ENCODE results near the gene ARHGEF4. TPM values are rescaled to one million over a fixed set of nuclear protein-coding genes. Genes with fewer than 3 reads are reported as not detected.
"Not testable (repeated sequence)": the region's sequence is repeated elsewhere in the genome, so short reads cannot be mapped to it uniquely, and the experiment has no call there.

ARHGEF4 gene
- total RNA-seq, 1 experiment from 2014 or later, result 4.0 TPM

DNA sequence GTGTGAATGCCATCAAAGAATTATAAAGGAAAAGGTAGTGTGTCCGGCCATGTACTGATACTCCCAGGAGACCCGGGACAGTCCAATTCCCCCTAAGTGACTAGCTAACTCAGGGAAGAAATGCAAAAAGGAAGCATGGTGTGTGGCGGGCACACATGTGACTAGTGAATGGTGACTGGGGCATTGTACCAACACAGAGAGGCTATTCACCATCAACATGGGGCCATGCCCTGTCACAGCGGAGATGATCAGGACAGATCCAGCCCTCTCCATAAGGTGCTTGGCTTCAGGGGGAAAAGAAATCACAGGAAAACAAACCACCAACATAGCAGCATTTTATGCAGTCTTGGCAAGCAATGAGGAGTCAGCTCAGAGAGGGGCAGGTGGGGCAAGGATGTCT lies 222.2 kb downstream of the ARHGEF4 start:
- DNase-seq (ENCODE audit: low read depth, low spot score), result peak; percentile 84
- in situ Hi-C loops (cut with HindIII; ENCODE audit: low pct_unique_long_range_greater_than_20kb, low sequenced_read_pairs), result no loop called here

DNA sequence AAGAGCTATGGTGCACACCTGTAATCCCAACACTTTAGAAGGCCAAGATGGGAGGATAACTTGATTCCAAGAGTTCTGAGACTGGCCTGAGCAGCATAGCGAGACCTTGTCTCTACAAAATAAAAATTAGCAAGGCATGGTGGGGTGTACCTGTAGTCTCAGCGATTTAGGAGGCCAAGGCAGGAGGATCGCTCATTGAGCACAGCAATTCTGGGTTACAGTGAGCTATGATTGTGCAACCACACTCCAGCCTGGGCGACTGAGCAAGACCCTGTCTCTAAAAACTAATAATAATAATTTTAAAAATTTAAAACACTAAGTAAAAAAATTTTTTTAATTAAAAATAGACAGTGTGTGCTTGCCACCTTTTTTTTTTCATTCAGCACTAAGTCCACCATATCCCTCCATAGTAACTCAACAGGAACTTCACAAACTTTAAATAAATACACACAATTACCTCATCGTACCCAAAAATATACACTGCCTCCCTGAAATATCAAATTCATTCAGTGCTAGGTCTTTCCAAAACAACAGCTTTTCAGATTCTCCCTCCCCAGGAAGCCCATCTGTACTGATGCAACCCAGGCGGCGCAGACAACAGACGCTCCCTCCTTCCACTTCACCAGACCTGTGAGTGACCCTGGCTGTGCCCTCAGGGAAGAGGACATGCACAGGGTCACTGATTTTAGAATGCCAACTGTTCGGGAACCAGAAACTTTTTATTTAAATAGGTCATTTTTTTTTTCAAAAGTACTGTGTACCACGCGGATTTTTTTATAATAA lies 227.0 kb downstream of the ARHGEF4 start:
- in situ Hi-C loops (cut with HindIII; ENCODE audit: low pct_unique_long_range_greater_than_20kb, low sequenced_read_pairs), result no loop called here
- no peak for DNase-seq (ENCODE audit: low read depth, low spot score)

DNA sequence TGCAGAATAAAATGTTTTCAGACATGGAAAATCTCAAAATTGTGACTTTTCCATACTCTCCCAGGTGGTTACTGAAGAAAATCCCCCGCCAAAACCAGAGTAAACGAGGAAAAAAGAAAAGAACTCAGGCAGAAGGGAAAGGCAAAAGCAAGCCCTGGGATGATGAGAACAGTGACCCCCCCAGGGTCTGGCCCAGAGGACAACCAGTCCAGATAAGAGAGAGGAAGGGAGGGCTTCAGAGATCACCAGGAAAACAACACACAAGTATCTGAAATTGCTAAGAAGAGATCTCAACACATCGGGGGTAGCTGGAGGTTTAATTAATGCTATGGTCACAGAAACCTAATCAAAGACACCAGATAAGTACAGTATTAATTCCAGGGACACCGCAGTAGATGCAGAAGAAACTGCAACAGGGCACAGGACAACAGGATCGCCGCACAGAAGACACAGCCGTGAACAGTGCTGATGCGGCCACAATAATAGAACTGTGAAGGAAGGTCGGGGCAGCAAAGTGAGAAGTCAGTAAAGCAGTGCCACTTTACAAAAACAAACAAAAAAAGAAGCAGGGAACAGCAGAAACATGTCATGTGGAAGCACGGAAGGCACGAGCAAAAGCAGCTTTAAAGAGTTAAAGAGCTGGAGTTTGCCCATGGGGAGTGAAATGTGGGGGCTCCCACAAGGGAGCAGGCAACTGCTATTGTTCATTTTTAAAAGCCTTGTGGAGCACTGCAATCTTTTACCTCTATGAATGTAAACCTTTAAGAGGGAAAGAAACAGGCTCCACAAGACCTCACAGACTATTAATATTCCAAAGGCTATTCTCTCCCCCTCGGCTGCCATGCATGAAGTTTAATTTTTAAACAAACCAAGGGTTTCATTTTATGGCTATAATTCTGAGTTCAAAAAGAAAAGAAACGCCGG lies 228.1 kb downstream of the ARHGEF4 start:
- in situ Hi-C loops (cut with HindIII; ENCODE audit: low pct_unique_long_range_greater_than_20kb, low sequenced_read_pairs), result no loop called here
- DNase-seq (ENCODE audit: low read depth, low spot score), result no peak

DNA sequence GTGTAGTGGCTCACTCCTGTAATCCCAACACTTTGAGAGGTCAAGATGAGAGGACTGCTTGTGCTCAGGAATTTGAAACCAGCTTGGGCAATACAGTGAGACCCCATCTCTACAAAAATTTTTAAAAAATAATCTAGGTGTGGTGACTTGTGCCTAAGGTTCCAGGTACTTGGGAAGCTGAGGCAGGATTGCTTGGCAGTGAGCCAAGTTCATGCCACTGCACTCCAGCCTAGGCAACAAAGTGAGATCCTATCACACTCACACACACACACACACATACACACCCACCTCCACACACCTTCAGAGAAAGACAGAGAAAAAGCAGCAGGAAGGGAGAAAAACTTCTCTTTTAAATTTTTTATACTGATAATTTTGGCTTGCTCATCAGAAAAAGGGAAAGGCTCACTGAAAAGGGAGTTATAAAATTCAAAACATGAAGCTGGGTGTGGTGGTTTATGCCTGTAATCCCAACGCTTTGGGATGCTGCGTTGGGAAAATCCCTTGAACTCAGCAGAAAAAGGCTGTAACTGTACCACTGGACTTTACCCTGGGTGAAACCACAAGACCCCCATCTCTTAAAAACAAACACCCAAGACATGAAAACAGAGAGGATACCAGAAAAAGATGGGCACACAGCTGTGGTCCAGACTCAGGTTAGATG lies 230.9 kb downstream of the ARHGEF4 start:
- in situ Hi-C loops (cut with HindIII; ENCODE audit: low pct_unique_long_range_greater_than_20kb, low sequenced_read_pairs), result no loop called here
- no peak for DNase-seq (ENCODE audit: low read depth, low spot score)

DNA sequence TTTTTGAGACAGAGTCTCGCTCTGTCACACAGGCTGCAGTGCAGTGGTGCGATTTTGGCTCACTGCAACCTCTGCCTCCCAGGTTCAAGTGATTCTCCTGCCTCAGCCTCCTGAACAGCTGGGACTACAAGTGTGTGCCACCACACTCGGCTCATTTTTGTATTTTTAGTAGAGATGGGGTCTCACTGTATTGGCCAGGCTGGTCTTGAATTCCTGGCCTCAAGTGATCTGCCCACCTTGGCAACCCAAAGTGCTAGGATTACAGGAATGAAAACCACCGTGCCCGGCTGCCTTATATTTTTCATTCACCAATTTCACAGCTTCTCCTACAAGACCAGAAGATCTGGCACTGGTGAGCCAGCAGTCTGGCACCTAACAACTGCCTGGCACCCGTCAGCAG lies 231.5 kb downstream of the ARHGEF4 start:
- DNase-seq (ENCODE audit: low read depth, low spot score); in situ Hi-C loops (cut with HindIII; ENCODE audit: low pct_unique_long_range_greater_than_20kb, low sequenced_read_pairs): not testable (repeated sequence)

DNA sequence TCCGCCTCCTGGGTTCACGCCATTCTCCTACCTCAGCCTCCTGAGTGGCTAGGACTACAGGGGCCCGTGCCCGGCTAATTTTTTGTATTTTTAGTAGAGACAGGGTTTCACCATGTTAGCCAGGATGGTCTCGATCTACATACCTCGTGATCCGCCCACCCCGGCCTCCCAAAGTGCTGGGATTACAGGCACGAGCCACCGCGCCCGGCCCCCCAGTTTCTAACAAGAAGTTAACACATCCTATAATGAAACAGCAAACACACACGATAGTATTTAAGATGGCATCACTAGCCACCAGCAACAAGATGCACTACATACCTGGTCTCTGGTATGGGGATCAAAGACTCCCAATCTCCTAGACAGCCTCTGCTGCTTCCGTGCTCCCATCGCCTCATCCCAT lies 238.9 kb downstream of the ARHGEF4 start:
- in situ Hi-C loops (cut with HindIII; ENCODE audit: low pct_unique_long_range_greater_than_20kb, low sequenced_read_pairs); DNase-seq (ENCODE audit: low read depth, low spot score): not testable (repeated sequence)

DNA sequence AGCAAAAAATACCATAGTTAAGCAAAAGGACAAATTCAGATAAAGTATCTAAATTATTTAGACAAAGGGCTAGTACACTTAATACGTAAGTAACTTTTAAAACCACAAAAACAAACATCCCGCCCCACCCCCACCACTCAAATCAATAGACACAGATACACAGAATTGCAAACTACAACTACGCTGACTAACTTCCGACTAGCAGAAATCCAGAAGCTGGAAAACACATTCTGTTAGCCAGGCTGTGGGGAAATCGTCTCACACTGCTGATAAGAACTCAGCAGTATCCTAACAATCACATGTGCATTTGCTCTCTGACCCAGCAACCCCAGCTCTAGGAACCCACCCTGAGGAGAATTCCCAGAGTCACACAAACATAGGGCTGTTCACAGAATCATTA lies 240.0 kb downstream of the ARHGEF4 start:
- in situ Hi-C loops (cut with HindIII; ENCODE audit: low pct_unique_long_range_greater_than_20kb, low sequenced_read_pairs), result no loop called here
- DNase-seq (ENCODE audit: low read depth, low spot score), result no peak

DNA sequence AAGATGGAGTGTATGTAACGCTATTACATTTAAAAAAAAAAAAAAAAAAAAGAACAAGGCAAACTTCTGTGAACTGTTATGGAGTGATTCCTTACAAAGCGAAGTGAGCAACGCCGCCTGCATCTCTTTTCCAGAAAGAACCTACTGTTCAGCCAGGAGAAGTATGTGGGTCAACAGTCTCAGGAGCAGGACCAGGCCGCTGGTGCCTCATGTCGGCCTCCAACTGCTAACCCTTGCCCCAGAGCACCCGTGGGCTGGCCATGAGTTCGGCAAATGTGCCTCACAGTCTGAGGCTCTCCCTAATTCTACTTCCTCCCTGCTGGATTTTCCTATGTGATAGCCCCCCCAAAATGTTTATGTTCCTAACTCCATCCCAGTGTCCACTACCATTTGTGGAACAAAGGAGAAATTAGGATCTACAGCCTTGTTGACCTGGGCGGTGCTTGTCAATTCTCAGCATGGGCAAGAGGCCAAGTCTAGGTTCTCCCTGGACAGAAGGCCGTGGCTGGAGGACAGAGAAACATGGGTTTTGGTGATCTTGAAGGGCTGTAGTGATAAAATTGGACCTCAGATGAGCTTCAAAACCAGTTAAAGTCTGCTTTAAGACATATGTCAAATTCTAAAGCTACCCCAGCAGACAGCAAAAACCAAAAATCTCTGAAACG lies 240.6 kb downstream of the ARHGEF4 start:
- in situ Hi-C loops (cut with HindIII; ENCODE audit: low pct_unique_long_range_greater_than_20kb, low sequenced_read_pairs), result no loop called here
- no peak for DNase-seq (ENCODE audit: low read depth, low spot score)

DNA sequence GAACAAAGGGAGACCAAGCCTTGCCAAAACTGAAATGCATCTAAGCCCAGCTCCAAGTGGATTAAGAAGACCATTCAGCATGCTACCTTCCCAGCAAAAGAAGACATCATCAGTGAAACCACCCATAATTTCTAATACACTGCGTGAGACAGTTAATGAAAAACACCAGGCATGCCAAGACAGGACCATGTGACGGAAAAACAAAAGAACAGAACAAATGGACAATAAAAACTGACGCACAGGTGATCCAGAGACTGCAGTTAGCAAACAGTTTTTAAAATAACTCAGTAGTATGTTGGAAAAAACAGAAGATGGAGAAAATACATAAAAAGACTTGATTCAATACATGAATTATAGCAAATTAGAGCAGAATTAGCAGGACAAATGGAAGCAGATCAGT lies 241.3 kb downstream of the ARHGEF4 start:
- in situ Hi-C loops (cut with HindIII; ENCODE audit: low pct_unique_long_range_greater_than_20kb, low sequenced_read_pairs), result no loop called here
- DNase-seq (ENCODE audit: low read depth, low spot score), result no peak

DNA sequence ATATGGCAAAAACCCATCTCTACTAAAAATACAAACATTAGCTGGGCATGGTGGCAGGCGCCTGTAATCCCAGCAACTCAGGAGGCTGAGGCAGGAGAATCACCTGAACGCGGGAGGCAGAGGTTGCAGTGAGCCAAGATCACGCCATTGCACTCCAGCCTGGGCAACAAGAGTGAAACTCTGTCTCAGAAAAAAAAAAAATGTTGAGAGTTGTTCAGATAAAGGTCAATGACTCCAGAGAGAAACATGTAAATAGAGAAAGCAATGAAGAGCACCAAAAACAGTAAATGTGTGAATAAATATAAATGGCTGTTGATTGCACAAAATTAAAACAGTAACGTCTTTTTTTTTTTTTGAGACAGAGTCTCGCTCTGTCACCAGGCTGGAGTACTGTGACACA lies 243.2 kb downstream of the ARHGEF4 start:
- in situ Hi-C loops (cut with HindIII; ENCODE audit: low pct_unique_long_range_greater_than_20kb, low sequenced_read_pairs); DNase-seq (ENCODE audit: low read depth, low spot score): not testable (repeated sequence)

DNA sequence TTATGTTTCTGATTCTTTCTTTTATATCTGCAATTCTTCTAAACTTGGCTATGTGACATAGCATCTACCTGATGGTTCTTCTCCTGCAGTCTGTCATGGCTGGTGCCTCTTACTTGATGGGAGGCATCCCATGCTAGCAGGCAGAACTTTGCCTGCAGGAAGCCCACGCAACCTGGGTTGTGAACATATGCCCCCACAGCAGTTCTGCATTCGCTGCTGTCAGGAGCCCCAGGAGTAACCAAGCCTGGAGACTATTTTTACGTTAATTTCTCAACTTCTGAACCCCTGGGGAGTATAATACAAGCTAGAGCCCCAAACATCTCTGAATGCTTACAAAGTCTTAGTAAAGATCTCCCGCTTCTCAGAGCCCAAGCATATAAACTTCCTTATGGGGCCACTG lies 244.5 kb downstream of the ARHGEF4 start:
- in situ Hi-C loops (cut with HindIII; ENCODE audit: low pct_unique_long_range_greater_than_20kb, low sequenced_read_pairs), result no loop called here

DNA sequence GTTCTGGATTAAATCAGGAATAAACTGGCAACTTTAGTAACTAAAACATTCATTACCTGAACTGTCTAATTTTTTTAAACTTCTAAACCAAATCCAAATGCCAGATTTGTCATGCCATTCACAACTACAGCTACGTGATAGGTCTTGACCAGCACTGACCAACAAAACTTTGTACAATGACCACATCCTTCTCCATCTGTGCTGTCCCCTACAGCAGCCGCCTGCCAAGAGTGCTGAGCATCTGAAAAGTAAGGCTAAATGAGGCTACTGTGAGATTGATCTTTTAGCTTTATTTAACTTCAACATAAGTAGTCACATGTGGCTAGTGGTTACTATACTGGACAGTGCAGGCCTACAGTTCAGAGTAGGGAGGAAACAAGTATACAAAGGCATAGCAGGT lies 248.9 kb downstream of the ARHGEF4 start:
- in situ Hi-C loops (cut with HindIII; ENCODE audit: low pct_unique_long_range_greater_than_20kb, low sequenced_read_pairs), result no loop called here
- peak; percentile 8 for DNase-seq (ENCODE audit: low read depth, low spot score)

More for the DNA sequence above, 244.5 kb downstream of the ARHGEF4 start:
- no peak for DNase-seq (ENCODE audit: low read depth, low spot score)

DNA sequence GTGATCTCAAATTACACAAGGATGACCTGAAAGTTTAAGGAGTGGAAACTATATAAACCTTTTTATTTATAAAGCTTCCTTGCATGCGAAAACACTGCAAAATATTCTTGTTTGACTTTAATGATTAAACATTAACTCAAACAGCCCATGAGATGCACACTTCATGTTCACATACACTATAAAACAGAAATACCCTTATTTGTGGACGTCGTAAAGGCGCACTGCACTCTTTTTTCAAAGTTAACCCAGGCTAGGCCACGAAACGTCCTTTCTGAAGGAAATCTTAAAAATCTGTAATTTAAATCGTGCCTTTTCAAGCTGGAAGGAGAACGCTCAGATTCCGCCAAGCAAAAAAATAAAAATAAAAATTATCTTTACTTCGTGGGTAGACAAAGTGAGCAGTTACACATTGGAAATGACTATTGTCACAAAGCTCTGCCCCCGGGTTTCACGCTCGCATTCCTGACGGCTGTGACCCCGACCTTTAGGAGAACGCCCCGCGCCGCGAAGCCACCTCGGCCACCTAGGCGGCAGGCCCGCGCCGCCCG lies 255.8 kb downstream of the ARHGEF4 start:
- in situ Hi-C loops (cut with HindIII; ENCODE audit: low pct_unique_long_range_greater_than_20kb, low sequenced_read_pairs), result no loop called here
- no peak for DNase-seq (ENCODE audit: low read depth, low spot score)

DNA sequence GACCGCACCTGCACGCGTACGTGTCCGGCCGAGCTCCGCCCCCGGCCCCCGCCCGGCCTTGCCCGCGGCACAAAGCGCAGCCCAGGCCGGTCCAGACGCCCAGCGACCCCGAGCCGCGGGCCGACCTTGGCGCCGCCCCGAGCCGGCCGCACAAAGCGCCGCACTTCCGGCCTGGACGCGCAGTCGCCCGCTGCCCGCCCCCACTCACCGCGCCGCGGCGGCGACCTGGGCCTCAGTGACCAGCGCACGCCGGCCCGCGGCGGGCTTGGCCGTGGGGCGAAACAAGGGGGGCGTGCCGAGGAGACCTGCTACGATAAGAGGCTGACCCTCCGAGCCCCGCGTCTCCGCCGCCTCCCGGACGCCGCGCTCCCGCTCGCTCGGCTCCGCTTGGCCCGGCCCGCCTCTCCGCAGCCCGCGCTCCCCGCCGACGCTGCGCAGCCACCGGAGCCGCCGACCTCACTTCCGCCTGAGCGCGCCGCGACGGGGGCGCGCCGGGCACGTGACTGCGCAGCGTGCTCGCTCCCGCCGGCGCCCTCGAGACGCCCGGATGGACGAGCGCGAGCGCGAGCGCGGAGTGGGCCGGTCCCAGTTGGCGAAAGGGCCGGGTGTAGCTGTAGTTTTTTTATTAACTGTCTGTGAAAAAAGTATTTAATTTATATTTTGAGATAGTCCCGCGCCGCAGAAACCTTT lies 256.4 kb downstream of the ARHGEF4 start, which contains the start of gene FAM168B:
Gene FAM168B (minus strand): TSS at position 455 of the 690 bp plus-strand sequence. CDS start 10,814 bp downstream, outside the sequence.
- in situ Hi-C loops (cut with HindIII; ENCODE audit: low pct_unique_long_range_greater_than_20kb, low sequenced_read_pairs), result no loop called here
- DNase-seq (ENCODE audit: low read depth, low spot score), result peak; percentile 84

DNA sequence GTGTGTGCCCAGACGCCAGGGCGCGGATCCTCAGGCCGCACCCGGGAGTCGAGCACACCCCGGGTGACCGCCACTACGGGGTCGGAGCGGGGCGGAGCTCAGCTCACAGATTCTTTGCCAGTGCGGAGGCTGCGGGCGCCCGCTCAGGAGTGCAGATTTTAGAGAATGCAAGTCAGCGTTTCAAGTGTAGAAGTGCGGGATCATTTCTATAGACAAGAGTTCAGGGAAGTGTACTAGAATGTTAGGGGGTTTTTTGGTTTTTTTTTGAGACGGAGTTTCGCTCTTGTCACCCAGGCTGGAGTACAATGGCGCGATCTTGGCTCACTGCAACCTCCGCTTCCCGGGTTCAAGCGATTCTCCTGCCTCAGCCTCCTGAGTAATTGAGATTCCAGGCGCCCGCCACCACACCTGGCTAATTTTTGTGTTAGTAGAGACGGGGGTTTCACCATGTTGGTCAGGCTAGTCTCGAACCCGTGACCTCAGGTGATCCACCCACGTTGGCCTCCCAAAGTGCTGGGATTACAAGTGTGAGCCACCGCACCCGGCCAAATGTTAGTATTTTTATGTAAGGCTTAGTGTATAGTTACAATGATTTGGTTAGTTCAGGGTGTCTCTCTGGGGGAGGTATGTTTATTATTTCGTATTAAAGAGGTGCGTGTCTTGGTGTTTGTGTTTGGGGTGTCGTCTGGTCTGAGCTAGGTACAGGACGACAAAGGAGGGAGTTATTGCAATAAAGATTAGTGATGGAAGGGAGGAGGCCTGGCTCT lies 257.2 kb downstream of the ARHGEF4 start:
- DNase-seq (ENCODE audit: low read depth, low spot score), result peak; percentile 62
- in situ Hi-C loops (cut with HindIII; ENCODE audit: low pct_unique_long_range_greater_than_20kb, low sequenced_read_pairs), result no loop called here
